Neural crest cell (in vitro differentiated cells): ENCODE data around the gene LDLRAD1. TPM values are rescaled to one million over a fixed set of nuclear protein-coding genes. Genes with fewer than 3 reads are reported as not detected.
"Not testable (repeated sequence)": the region's sequence is repeated elsewhere in the genome, so short reads cannot be mapped to it uniquely, and the experiment has no call there.

ENCODE experiments used
- DNase-seq: peaks from one replicate; pipeline ENCODE4 v3.0.0; 2021; ENCODE audit warnings: low read depth, mixed read lengths, low spot score
- H3K27ac Mint-ChIP-seq: one replicate; pipeline ENCODE4 v1.8.0; 2021; ENCODE audit warnings: mild to moderate bottlenecking, mixed read lengths; ENCODE audit not compliant: unreplicated experiment
- H3K27me3 Mint-ChIP-seq: 2 replicates; pipeline ENCODE4 v1.8.0; 2021; ENCODE audit warnings: low read depth, mild to moderate bottlenecking, mixed read lengths
- H3K36me3 Mint-ChIP-seq: 2 replicates; pipeline ENCODE4 v1.8.0; 2021; ENCODE audit warnings: low read depth, mild to moderate bottlenecking, mixed read lengths
- H3K4me1 Mint-ChIP-seq: 2 replicates; pipeline ENCODE4 v1.8.0; 2021; ENCODE audit warnings: mixed read lengths
- H3K4me3 Mint-ChIP-seq: one replicate; pipeline ENCODE4 v1.8.0; 2021; ENCODE audit warnings: mild to moderate bottlenecking, mixed read lengths
- H3K9me3 Mint-ChIP-seq: 2 replicates; pipeline ENCODE4 v1.8.0; 2021; ENCODE audit warnings: mixed read lengths
- total RNA-seq: library from RNA; stranded (reverse); gene quantifications from 2 replicates; pipeline ENCODE4 v1.2.1, GENCODE V29; 2021
- TF ChIP-seq, protein P1 (sequence below): fragments of 200-600 bp; sonication (generic); conservative IDR thresholded peaks from 2 replicates; pipeline ENCODE4 v1.5.0; 2021; ENCODE audit warnings: antibody characterized with exemption, mild to moderate bottlenecking

LDLRAD1 gene
- total RNA-seq, 1 donor from 2014 or later, result not detected

DNA sequence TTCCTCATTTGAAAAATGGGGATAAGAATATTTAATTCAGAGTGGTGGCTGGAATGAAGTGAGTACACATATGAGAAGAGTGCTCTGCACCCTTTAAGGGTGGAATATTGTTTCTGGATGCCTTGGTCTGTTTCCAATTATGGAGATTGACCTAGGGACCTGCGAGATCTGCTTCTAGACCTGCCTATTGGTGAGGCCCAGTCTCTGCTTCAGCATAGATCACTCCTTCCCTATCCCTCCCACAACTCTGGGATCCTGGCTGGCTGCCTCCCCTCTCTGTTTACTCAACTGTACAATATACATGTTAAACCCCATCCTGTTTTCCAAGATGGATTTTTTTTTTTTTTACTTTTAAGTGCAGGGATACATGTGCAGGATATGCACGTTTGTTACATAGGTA, 6.4 kb upstream of the LDLRAD1 start:
- TF ChIP-seq, protein P1, sequence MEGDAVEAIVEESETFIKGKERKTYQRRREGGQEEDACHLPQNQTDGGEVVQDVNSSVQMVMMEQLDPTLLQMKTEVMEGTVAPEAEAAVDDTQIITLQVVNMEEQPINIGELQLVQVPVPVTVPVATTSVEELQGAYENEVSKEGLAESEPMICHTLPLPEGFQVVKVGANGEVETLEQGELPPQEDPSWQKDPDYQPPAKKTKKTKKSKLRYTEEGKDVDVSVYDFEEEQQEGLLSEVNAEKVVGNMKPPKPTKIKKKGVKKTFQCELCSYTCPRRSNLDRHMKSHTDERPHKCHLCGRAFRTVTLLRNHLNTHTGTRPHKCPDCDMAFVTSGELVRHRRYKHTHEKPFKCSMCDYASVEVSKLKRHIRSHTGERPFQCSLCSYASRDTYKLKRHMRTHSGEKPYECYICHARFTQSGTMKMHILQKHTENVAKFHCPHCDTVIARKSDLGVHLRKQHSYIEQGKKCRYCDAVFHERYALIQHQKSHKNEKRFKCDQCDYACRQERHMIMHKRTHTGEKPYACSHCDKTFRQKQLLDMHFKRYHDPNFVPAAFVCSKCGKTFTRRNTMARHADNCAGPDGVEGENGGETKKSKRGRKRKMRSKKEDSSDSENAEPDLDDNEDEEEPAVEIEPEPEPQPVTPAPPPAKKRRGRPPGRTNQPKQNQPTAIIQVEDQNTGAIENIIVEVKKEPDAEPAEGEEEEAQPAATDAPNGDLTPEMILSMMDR, result no peak
- Mint-ChIP-seq H3K27ac (no peak overlapping the region), H3K4me3 (no peak overlapping the region), H3K27me3 (no peaks in the 10 kb centered on the region), H3K9me3 (no peaks in the 10 kb centered on the region), H3K36me3 (peaks cover 2% of the 10 kb centered on the region), H3K4me1 (peaks cover 11% of the 10 kb centered on the region)
- no peak for DNase-seq

DNA sequence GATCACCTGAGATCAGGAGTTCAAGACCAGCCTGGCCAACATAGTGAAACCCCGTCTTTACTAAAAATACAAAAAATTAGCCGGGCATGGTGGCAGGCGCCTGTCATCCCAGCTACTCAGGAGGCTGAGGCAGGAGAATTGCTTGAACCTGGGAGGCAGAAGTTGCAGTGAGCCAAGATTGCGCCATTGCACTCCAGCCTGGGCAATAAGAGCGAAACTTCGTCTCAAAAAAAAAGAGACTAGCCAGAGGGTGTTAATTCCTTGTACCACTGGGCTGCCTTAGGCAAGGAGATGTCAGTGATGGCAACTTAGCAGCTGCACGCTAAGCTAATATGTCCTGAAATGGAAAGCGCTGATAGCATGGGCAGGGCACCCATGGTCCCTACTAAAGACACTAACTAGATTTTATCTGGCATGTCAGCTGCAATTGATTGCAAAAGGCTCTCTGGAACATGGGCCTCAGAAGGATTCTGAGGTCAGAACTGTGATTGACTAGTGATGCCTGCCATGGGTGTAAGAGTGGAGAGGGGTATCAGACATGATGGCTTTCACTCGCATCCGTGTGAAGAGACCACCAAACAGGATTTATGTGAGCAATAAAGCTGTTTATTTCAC, 1.7 kb upstream of the LDLRAD1 start:
- not testable (repeated sequence) for H3K4me1 Mint-ChIP-seq, H3K4me3 Mint-ChIP-seq, DNase-seq, H3K36me3 Mint-ChIP-seq, H3K27ac Mint-ChIP-seq, H3K9me3 Mint-ChIP-seq
- H3K27me3 Mint-ChIP-seq, result peaks cover 14% of the 10 kb centered on the region

DNA sequence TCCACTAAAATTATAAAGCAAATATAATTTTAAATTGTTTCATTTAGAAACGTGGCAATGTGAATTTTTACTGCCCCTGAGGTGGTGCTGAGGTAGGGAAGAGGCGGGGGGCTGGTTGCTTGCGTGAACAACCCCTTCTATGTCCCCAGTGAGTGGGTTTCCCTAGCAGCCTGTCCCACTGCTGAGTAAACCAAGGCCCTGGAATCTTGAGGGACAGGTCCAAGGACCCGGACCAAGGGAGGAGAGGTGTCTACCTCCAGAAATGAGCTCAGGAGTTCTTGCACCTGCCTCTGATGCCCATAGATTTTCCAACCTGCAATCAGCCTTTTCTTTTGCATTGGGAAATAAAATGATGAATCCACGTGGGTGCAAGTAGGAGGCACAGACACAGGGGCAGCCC, 649 bp upstream of the LDLRAD1 start:
- Mint-ChIP-seq H3K9me3 (no peaks in the 10 kb centered on the region), H3K4me1 (no peaks in the 10 kb centered on the region), H3K27ac (no peak overlapping the region), H3K4me3 (no peak overlapping the region), H3K27me3 (peaks cover 15% of the 10 kb centered on the region), H3K36me3 (no peaks in the 10 kb centered on the region)
- no peak for DNase-seq
- TF ChIP-seq, protein P1, result no peak

DNA sequence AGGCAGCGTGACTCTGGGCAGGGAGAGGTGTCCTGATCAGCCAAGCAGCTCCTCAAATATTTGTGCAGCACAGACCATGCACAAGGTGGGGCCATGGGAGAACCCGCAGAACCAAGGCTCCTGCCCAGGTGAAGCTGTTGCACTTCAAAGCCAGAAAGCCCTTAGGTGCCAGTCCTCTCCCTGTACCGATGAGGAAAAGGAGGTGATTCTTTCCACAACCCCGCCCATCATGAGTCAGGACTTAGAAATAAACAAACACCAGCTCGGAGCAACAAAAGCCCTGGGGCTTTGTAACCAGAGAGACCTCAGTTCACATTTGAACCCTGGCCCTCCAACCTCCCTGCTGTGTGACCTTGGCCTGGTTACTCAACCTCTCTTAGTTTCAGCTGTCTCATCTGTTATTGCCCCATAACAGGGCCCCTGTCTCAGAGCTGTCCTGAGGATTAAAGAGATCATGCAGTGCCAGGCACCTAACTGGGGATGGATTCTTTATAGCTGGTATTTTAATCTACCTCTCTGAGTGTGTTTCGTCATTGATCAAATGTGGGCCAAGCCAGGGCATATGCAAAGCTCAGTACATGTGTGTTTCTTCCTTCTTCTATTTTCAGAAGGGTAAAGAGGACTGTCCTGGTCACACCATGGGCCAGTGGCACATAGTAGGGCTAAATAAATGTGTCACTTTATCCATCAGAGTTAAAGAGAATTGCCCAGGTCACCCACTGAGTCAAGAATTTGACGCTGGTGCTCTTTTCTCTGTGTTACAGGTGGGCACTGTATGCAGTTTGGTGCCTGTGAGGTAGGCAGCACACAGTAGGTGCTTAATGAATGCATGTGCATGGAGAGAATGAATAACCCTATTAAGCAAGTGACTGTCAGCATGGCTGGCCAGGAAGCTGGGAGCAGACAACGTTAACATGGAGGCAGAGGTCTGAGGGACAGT, 1.4 kb downstream of the LDLRAD1 start:
- H3K4me1 Mint-ChIP-seq, result no peaks in the 10 kb centered on the region
- H3K27ac Mint-ChIP-seq, result peak overlapping the region; percentile 71
- peaks cover 28% of the 10 kb centered on the region for H3K27me3 Mint-ChIP-seq
- TF ChIP-seq, protein P1, result no peak
- DNase-seq, result no peak
- H3K4me3 Mint-ChIP-seq, result no peak overlapping the region
- no peaks in the 10 kb centered on the region for H3K9me3 Mint-ChIP-seq
- no peaks in the 10 kb centered on the region for H3K36me3 Mint-ChIP-seq

DNA sequence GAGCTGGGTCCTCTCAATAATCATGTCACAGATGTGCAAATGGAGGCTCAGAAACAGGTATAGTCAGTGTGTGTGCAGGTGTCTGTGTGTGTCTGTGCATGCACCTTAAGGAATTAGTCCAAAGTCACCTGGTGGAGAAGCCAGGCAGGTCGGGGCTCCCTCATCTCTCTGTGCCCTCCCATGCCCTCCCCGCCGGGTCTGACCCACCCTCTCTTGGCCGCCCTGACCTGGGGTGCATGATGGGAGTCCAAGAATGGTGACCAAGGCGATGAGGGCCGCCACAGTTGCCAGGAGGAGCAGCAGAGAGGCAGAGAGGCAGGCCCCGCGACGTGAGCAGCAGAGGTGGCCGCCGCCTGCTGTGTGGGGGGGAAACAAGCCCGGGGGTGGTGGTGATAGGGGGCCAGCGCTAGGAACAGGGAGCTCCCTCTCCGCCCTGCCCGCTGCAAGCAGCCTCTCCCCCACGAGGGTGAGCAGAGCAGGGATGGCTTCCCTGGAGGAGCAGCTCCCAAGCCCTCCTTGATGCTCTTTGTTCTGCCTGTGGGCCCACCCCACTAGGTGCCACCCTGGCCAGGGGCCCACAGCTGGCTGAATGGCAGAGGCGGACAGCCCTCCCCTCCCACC, 3.9 kb downstream of the LDLRAD1 start:
- Mint-ChIP-seq H3K36me3 (no peaks in the 10 kb centered on the region), H3K27me3 (peaks cover 33% of the 10 kb centered on the region), H3K4me3 (no peak overlapping the region), H3K27ac (no peak overlapping the region), H3K4me1 (no peaks in the 10 kb centered on the region), H3K9me3 (no peaks in the 10 kb centered on the region)
- TF ChIP-seq, protein P1, result no peak
- no peak for DNase-seq
